Muscle of arm (tissue), 12 donors: ENCODE data around the gene BLVRB. TPM values are rescaled to one million over a fixed set of nuclear protein-coding genes. Genes with fewer than 3 reads are reported as not detected.
A peak's percentile ranks its signal among the peaks of the same experiment; 100 is the strongest.
"Not testable (repeated sequence)": the region's sequence is repeated elsewhere in the genome, so short reads cannot be mapped to it uniquely, and the experiment has no call there.

Experiments used
- DNase-seq: peaks from one replicate; pipeline ENCODE4 v3.0.0-alpha.2; 2013
- polyA plus RNA-seq, 12 donors: library from polyadenylated mRNA; unstranded; fragments of 120-200 nt; gene quantifications; one replicate each; pipeline ENCODE4 v1.2.1, GENCODE V29; 2013; ENCODE audit not compliant: insufficient read length in 12 of 12

The BLVRB gene
- polyA plus RNA-seq, 12 donors: 21.9 to 68.1 (median 34.1) TPM; not detected in 1

DNA sequence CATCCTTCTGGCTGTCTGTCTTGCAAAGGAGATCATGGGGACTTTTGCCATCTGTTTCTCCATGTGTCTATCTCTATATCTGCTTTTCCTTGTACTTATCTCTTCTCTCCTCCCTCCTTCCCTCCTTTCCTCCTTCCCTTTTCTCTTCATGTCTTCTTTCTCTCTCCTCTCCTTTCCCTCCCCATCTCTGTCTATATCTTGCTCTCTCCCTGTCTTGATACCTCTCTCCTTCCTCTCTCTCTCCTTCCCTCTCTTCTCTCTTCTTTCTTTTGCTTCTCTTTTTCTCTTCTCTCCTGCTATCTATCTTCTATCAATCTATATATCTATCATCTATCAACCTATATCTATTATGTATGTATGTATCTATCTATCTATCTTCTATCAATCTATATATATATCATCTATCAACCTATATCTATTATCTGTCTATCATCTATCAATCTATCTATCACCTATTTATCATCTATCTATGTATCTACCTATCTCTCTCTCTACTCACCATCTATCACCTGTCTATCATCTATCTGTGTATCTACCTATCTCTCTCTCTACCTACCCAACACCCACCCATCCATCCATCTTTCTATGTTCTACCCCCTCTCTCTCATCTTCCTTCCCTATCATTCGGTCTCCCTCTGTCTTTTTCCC lies 28.8 kb upstream of the BLVRB start:
- DNase-seq: no peak

DNA sequence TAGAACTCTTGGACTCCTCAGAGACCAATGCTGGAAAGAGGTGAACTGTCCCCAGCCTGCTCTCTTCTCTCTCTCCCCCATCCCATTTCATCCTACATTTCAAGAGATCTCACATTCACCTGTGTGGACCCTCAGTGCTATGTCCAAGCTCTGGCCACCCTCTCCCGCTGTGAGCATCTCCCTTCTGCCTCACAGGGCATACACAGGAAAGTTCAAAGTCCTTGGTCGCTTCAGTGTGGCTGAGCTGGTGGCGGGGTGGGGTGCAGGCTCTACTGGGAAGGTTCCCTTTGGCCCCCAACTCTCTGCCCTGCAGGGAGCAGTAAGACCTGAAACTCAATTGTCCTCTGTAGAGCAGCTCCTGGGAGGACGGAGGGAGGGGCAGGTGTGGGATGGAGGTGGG lies 28.2 kb upstream of the BLVRB start:
- DNase-seq: no peak

DNA sequence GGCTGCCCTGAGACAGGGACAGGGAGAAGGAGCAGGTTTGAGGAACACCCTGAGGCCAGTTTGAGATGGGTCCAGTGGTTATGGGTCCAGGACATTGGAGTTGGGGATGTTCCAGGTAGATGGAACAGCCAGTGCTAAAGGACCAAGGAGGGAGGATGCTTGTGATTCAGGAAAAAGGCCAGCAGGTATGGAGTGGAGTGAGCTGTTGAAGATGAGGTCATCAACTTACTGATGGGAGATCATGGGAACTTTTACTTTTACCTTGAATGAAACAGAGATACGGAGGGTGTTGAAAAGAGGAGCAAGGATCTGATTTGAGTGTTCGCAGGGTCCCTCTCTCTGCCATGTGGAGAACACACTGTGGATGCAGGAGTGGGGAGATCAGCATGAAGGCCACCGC lies 26.7 kb upstream of the BLVRB start:
- DNase-seq: no peak

DNA sequence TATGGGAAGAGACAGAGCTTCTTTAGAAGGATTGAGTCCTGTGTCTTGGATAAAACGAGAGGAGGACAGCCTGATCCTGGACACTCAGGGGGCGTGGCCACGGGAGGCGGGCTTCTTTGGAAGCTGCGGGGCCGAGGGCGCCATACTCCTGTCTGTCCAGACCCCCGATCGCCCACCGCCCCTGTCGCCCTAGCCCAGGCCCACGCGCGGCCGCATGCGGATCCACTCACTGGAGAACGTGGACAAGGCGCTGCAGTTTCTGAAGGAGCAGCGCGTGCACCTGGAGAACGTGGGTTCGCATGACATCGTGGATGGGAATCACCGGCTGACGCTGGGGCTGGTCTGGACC lies 24.3 kb upstream of the BLVRB start:
- DNase-seq: no peak

DNA sequence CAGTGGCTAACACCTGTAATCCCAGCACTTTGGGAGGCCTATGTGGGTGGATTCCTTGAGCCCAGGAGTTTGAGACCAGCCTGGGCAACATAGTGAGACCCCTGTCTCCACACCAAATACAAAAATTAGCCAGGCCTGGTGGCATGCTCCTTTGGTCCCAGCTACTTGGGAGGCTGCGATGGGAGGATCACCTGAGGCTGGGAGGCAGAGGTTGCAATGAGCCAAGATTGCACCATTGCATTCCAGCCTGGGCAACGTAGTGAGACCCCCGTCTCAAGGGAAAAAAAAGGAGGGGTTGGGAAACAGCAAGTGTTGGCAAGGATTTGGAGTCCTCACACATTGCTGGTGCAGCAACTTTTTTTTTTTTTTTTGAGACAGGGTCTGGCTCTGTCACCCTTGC lies 20.5 kb upstream of the BLVRB start:
- no peak for DNase-seq

DNA sequence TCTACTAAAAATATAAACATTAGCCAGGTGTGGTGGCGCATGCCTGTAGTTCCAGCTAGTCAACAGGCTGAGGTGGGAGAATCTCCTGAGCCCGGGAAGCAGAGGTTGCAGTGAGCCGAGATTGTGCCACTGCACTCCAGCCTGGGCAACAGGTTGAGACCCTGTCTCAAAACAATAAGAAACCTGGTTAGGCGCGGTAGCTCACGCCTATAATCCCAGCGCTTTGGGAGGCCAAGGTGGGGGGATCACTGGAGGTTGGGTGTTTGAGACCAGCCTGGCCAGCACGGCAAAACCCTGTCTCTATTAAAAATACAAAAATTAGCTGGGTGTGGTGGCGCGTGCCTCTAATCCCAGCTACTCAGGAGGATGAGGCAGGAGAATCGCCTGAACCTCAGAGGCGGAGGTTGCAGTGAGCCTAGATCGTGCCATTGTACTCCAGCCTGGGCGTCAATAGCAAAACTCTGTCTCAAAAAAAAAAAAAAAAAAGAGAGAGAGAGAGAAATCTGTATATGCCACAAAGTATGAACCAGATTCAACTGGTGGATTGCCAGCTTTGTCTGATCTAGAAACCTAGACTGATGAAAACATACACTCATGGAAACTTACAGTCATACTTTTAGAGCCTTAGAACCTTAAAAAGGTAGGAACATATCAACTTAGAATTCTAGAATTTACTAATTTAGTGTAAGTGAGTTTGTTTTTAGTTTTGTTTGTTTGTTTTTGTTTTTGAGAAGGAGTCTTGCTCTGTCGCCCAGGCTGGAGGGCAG lies 10.5 kb upstream of the BLVRB start:
- not testable (repeated sequence) for DNase-seq

DNA sequence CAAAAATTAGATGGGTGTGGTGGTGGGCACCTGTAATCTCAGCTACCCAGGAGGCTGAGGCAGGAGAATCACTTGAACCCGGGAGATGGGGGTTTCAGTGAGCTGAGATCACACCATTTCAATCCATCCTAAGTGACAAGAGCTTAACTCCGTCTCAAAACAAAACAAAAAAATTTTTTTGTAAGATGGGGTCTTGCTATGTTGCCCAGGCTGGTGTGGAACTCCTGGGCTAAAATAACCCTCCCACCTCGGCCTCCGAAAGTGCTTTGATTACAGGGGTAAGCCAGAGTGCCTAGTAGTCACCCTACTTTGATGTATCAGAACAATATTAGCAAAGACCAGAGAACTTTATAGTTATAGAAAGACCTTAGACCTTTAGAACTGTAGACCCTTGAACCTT lies 9.2 kb upstream of the BLVRB start:
- DNase-seq: no peak

DNA sequence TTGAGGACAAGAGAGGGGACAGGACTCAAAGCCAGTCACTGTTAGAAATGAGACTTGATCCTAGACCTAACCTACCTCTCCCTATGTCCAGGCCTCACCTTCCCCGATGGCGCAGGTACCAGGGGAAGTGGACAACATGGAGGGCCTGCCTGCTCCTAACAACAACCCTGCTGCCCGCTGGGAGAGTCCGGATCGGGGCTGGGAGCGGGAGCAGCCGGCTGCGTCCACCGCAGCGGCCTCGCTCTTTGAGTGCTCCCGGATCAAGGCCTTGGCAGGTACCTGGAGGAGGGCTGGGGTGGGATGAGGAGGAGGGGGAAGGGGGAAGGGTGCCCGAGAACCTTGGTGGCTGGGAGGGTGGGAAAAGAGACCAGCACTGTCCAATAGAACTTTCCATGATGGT lies 7.0 kb upstream of the BLVRB start:
- DNase-seq: no peak

DNA sequence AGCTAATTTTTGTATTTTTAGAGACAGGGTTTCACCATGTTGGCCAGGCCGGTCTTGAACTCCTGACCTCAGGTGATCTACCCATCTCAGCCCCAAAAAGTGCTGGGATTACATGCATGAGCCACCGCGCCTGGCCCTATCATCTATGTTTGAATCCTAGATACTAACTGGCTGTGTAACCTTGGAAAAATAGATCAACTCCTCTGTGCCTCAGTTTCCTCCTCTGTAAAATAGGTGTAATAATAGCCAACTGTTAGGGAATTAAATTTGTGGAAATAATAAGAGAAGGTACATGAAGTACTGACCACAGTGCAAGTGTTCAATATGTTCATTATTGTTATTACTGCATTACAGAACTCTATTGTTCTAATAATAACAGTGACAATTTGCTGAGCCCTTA lies 5.6 kb upstream of the BLVRB start:
- no peak for DNase-seq

DNA sequence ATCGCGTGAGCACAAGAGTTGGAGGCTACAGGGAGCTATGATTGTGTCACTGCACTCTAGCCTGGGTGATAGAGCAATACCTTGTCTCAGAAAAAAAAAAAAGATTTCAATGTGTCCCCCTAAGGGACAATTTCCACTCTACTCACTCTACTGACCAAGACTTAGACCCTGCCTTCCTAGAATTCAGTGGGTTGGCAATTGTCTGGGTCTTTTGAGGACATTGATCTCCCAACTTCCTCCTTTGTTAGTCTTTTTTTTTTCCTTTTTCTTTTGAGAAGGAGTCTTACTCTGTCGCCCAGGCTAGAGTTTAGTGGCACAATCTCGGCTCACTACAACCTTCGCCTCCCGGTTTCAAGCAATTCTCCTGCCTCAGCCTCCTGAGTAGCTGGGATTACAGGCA lies 3.5 kb upstream of the BLVRB start:
- DNase-seq: no peak

DNA sequence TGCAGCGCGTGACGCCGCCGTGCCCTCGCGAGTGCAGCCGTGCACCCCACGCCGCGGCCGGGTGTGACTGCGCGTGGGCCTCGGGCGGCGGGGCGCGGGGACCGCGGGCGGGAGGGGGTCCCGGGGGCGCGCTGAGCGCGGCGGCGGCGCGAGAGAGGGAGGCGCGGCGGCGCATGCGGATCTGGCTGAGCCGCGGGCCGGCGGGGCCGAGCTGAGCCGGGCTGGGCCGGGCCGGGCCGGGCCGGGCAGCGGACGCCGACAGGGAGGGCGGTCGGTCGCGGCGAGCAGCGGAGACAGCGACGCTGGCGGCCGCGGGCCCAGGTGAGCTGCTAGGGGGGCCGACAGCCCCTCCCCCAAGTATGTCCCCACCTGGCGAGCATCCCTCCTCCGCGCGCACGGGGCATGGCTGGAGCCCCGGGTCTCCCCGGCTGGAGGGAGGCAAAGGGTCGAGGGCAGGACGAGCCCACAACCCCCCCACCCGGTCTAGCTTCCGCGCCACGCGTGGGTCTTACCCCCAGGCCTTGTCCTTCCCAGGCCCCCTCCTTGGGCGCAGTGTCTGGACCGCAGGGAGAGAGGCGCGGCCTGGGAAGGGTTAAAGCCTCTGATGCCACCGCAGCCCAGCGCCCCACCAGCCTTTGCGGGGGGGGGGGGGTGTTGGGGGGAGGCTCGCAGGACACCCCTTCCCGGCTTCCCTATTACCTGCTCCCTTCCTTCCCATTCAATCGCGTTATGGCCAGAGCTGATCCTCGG lies 1.6 kb upstream of the BLVRB start, which contains the start of gene SPTBN4:
TSS of gene SPTBN4 (plus strand) at position 17 of the 750 bp plus-strand sequence. CDS start 5,621 bp downstream, outside the sequence.
- no peak for DNase-seq

DNA sequence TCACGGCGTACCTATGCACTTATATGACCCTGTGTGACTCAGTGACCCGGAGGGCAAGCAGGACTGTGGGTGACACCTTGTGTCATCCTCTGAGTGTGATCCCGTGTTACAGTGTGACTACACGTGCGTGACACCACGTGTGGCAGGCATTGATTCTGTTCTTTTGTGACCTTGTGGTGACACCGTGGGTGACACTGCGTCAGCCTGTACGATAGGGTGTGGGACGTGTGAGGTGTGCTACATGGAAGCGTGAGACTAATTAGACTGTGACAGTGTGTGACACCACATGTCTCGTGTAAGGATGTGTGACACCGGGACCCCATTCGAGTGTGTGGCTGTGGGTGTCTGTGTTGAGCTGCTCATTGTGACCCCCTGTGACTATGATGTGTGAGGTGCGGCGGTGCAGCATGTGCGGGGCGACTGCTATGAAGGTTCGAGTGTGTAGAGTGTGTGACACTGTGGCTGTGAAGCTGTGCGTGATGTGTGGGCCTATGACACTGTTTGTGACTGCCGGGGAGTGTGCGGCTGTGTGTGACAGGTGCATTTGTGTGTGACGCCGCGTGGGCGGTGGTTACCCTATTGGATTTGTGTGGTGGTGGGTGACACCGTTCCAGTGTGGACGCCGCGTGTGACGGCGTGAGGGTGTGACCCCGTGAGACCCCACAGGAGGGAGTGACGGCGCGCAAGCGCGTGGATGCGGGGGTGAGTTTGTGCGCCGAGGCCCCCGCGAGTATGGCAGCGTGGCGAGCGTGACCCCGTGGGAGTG lies 857 bp upstream of the BLVRB start:
- no peak for DNase-seq

DNA sequence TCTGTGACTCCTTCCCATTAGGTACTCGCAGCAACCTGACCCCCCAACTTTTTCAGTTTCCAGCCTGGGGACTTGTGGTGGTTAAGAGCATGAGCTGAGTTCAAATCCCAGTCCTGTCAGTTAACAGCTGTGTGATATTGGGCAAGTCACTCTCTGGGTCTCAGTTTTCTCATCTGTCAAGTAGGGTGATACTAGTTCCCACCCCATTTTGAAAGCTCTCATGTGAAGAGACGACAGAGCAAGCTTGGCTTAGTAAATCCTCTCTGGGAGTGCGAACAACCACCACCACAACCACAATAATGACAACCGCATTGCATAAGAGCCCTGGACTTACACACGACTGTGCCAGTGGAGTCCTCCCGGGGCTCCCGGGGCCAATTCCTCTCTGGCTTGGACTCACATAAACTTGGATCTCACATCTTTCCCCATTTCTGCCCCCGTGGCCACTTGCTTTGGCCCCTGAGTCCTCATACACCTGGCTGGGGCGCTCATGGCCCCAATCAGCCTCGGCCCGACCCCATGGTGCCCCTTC lies 454 bp downstream of the BLVRB start:
- DNase-seq: no peak

DNA sequence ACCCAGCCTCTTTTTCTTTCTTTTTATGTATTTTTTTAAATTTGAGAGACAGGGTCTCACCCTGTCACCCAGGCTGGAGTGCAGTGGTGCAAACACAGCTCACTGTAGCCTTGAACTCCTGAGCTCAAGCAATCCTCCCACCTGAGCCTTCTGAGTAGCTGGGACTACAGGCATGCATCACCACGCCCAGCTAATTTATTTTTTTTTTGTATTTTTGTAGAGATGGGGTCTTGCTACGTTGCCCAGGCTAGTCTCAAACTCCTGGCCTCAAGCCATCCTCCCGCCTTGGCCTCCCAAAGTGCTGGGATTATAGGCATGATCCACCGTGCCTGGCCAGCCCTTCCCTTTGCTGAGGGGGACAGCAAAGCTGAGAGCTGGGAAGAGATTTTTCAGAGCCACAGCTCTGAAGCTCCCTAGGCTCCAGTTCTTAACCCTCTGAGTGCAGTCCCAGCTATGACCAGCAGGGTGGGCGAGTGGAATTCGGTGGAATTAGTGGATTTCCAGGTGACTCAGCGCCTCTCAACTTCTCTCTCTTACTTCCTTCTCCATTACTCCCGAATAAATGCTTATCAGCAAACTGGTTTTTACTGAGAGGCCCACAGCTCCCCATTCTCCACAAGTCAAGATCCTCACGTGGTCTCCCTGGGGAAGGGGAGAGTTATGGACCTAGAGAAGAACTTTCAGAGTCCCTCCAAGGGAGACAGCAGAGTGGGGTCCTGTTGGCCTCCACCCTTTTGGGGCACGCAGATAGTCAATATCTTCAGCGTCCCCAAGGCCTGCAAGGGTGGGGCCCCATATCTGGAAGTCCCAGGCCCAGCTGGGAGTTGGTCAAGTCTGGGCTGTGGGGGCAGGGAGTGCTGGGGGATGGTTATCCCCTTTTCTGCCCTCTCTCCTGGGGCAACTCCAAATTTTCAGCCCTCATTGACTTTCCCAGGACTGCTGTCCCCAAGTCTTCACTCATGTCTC lies 1.2 kb downstream of the BLVRB start:
- peak; percentile 78 for DNase-seq

DNA sequence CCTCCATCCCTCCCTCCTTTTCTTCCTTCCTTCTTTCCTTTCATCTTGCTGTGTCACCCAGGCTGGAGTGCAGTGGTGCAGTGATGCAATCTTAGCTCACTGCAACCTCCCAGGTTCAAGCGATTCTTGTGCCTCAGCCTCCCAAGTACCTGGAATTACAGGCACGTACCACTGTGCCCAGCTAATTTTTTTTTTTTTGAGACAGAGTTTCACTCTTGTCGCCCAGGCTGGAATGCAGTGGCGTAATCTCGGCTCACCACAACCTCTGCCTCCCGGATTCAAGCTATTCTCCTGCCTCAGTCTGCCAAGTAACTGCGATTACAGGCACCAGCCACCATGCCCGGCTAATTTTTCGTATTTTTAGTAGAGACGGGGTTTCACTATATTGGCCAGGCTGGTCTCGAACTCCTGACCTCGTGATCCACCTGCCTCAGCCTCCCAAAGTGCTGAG lies 1.9 kb downstream of the BLVRB start:
- not testable (repeated sequence) for DNase-seq

DNA sequence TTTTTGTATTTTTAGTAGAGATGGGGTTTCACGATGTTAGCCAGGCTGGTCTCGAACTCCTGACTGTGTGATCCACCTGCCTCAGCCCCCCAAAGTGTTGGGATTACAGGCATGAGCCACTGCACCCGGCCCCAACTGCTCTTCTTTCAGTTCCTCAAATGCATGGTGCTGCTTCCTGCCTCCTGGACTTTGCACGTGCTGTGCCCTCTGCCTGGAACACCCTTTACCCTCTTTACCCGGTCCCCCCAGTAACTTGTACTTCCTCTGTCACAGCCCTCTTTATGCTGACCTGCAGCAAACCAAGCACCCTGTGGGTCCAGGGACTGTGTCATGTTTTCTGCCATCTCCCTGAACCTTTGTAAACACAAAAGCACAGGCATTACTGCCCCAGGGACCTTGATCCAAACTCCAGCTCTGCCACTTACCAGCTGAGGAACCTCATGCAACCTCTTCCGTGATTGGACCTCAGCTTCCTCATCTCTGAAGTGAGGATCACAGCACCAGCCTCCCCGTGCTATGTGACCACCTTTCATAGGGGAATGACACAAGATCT lies 3.8 kb downstream of the BLVRB start:
- DNase-seq: no peak

DNA sequence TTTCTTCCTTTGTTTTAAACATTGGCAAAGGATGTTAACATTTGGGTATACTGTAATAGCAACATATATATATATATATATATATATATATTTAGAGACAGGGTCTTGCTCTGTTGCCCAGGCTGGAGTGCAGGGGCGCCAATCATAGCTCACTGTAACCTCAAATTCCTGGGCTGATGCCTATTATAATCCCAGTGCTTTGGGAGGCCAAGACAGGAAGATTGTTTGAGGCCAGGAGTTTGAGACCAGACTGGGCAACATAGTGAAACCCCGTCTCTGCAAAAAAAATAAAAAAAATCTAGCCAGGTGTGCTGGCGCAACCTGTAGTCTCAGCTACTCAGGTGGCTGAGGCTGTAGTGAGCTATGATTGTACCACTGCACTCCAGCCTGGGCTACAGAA lies 5.4 kb downstream of the BLVRB start:
- no peak for DNase-seq

DNA sequence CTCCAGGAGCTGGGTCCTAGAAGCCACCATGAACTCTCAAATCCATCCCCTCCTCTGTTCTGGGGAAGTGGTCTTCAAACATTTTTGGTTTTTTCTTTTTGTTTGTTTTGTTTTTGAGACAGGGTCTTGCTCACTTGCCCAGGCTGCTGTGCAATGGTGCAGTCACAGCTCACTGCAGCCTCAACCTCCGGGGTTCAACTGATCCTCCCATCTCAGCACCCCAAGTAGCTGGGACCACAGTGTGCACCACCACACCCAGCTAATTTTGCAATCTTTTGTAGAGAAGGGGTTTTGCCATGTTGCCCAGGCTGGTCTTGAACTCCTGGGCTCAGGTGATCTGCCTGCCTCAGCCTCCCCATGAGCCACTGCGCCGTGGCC lies 7.0 kb downstream of the BLVRB start:
- no peak for DNase-seq

DNA sequence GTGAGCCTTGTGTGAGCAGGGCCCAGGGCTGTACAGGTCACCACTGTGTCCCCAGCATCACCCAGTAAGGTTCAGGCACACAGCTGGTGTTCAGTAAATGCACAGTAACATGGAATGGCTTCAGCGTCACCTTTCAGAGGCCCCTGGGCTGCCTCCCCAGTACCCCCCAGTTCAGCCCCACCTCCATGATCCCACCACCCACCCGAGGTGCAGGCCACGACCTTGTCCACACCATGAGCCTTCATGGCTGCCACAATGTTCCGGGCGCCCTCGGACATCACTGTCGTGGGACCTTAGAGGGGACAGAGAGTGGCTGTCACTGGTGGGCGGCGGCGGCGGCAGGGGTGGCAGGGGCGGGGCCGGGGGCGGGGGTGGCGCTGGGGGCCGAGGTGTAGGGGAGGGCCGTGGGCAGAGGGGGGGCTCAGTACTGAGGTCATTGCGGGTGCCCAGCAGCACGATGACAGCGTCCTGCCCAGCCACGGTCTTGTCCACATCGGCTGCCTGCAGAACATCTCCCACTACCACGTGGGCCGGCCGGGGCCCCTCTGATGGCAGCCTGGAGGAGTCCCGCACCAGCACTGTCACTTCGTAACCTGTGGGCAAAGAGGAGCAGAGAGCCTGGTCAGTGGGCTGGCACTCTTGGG lies 7.5 kb downstream of the BLVRB start:
- DNase-seq: no peak

DNA sequence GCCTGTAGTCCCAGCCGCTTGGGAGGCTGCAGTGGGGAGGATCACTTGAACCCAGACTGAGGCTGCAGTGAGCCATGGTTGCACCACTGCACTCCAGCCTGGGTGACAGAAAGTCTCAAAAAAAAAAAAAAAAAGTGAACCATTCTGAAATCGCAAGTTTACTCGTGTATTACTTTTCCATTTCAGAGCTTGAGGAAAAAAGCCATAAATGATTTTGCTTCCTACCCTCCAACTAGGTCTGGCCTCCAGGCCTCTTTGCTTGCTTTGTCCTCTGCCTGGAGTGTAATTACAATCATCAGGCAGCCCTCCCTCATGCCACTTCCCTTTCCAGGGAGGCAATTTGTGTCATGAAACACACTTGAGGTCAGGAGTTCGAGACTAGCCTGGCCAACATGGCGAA lies 8.5 kb downstream of the BLVRB start:
- DNase-seq: no peak
